LNCaP clone FGC (cell line): Measurements from ENCODE around the gene NELFCD.

Experiments used
- DNase-seq: peaks from one replicate; pipeline ENCODE4 v3.0.0-alpha.2; 2011; ENCODE audit warnings: low read depth
- H3K4me3 ChIP-seq: 2 replicates; pipeline ENCODE4 v1.5.1; 2011; ENCODE audit warnings: mild to moderate bottlenecking, low read depth, low read length, control low read depth
- TF ChIP-seq, protein P1 (sequence below): IDR thresholded peaks from 2 replicates; pipeline ENCODE4 v1.5.1; 2012; ENCODE audit warnings: mild to moderate bottlenecking; ENCODE audit not compliant: control insufficient read depth, insufficient read depth; ENCODE audit errors: extremely low read depth

The NELFCD gene

DNA sequence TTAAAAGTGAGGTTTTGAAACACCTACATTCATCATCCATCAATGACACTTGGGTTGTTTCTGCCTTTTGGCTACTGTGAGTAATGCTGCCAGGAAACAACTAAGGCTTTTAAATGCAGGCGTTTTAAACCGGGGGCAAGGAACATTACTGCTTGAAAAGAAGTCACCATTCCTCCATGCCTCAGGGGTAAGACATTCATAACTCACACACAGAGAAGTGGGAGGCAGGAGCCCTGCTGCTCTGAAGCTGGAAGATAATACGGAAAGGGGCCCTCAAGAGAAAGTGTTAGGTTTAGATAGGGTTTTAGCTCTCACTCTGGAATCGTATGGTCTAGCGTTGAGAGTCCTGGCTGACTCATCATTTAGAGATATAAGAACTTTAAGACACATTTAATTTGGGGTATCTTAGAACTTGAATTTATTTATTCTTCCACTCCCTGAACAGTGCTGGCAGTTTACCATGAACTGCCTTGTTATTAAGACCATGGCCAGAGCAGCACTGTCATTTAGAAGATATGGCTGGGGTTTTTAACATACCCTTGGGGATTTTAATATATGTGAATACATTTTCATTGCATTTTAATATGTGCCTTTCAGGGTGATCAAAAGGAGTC lies 40.0 kb downstream of the NELFCD start:
- DNase-seq, result no peak
- H3K4me3 ChIP-seq, result no peak overlapping the region
- TF ChIP-seq, protein P1, sequence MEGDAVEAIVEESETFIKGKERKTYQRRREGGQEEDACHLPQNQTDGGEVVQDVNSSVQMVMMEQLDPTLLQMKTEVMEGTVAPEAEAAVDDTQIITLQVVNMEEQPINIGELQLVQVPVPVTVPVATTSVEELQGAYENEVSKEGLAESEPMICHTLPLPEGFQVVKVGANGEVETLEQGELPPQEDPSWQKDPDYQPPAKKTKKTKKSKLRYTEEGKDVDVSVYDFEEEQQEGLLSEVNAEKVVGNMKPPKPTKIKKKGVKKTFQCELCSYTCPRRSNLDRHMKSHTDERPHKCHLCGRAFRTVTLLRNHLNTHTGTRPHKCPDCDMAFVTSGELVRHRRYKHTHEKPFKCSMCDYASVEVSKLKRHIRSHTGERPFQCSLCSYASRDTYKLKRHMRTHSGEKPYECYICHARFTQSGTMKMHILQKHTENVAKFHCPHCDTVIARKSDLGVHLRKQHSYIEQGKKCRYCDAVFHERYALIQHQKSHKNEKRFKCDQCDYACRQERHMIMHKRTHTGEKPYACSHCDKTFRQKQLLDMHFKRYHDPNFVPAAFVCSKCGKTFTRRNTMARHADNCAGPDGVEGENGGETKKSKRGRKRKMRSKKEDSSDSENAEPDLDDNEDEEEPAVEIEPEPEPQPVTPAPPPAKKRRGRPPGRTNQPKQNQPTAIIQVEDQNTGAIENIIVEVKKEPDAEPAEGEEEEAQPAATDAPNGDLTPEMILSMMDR, result no peak

DNA sequence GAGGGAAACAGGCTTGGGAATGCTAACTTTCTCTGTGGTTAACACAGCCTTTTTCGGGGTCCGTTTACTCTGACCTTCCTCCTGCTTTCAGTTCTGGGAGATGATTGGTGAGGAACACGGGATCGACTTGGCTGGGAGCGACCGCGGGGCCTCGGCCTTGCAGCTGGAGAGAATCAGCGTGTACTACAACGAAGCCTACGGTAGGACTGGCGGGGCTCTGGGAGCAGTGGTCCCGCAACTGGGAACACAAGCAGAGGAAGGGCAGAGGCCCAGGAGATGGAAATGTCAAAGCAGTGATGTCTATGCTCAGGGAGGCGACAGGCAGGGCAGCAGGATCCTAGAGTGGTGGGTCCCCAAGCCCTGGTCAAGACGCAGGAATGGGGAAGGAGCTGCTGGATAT lies 41.7 kb downstream of the NELFCD start:
- TF ChIP-seq, protein P1, result no peak
- H3K4me3 ChIP-seq, result no peak overlapping the region
- DNase-seq, result no peak

DNA sequence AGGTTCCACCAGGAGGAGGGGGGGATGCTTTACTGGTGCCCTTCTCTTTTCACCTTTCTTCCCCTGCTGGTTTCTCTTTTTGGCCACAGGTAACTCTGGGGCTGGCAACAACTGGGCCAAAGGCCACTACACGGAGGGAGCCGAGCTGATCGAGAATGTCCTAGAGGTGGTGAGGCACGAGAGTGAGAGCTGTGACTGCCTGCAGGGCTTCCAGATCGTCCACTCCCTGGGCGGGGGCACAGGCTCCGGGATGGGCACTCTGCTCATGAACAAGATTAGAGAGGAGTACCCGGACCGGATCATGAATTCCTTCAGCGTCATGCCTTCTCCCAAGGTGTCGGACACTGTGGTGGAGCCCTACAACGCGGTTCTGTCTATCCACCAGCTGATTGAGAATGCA lies 42.6 kb downstream of the NELFCD start:
- no peak for DNase-seq
- TF ChIP-seq, protein P1, result no peak
- H3K4me3 ChIP-seq, result no peak overlapping the region

DNA sequence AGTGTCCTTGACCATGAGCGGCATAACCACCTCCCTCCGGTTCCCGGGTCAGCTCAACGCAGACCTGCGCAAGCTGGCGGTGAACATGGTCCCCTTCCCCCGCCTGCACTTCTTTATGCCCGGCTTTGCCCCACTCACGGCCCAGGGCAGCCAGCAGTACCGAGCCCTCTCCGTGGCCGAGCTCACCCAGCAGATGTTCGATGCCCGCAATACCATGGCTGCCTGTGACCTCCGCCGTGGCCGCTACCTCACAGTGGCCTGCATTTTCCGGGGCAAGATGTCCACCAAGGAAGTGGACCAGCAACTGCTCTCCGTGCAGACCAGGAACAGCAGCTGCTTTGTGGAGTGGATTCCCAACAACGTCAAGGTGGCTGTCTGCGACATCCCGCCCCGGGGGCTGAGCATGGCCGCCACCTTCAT lies 43.1 kb downstream of the NELFCD start:
- DNase-seq, result no peak
- TF ChIP-seq, protein P1, result no peak
- no peak overlapping the region for H3K4me3 ChIP-seq

DNA sequence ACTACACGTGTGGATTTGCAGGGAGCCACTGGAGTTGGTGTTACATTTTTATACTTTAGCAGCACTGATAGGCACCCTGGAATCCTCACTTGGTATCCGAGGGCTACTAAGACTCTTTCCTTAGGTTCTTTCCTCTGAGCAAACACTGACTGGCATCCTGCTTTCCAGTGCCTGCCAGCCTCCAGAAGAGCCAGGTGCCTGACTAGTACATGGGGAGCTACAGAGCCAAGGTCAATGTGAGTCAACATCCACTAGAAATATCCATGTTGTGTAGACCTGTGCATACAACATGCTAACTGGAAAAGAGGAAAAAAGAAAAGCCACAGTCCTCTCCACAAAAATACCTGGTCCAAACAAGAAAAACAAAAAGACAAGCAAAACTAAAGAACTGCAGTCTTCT lies 44.0 kb downstream of the NELFCD start:
- no peak for DNase-seq
- H3K4me3 ChIP-seq, result no peak overlapping the region
- TF ChIP-seq, protein P1, result no peak

DNA sequence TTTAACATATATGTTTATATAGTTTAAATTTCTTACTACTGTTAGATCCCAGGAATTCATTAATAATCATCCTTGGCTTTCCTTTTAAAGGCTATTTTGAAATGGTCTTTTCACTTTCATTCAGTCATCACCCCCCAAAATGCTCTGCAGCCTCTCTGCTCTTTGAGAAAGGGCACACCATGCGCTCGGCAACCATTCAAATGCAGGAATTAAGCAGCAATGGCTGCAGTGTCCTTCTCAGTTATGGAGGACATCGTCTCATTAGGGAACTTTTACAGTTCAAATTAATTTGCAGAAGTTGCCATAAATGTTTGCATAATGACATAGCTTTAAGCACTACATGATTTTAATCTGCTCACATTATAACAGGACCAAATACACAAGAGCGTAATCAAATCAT lies 44.5 kb downstream of the NELFCD start:
- no peak for DNase-seq
- H3K4me3 ChIP-seq, result no peak overlapping the region
- TF ChIP-seq, protein P1, result no peak
